CD4-positive, CD25-positive, alpha-beta regulatory T cell (primary cell): Measurements from ENCODE around the gene CELSR2. TPM values are rescaled to one million over a fixed set of nuclear protein-coding genes. Genes with fewer than 3 reads are reported as not detected.

Source experiments
- ATAC-seq, 2 donors: fragments of 150-1000 bp; cut with Tn5 transposase; one replicate each; pipeline ENCODE4 v1.10.0; 2021; ENCODE audit warnings: low read depth in 2 of 2, moderate number of reproducible peaks in 2 of 2, moderate library complexity in 1 of 2
- DNase-seq, 3 donors: peaks; one replicate each; pipeline versions ENCODE4 v3.0.0 to v3.0.0-alpha.2; 2012 to 2022; ENCODE audit warnings: mixed read lengths in 1 of 3
- H3K27ac ChIP-seq: one replicate; pipeline ENCODE4 v1.7.0; 2013; ENCODE audit warnings: mild to moderate bottlenecking, low read length; ENCODE audit not compliant: insufficient read depth, poor library complexity, severe bottlenecking
- H3K27me3 ChIP-seq: one replicate; pipeline ENCODE4 v1.7.0; 2013; ENCODE audit warnings: low read length; ENCODE audit not compliant: control insufficient read depth, insufficient read depth
- H3K36me3 ChIP-seq: one replicate; pipeline ENCODE4 v1.7.0; 2013; ENCODE audit warnings: mild to moderate bottlenecking, low read length, moderate library complexity; ENCODE audit not compliant: control insufficient read depth, insufficient read depth
- H3K4me1 ChIP-seq: 2 replicates; pipeline ENCODE4 v1.7.0; 2013; ENCODE audit warnings: mild to moderate bottlenecking, low read length; ENCODE audit not compliant: insufficient read depth, control insufficient read depth, poor library complexity, severe bottlenecking
- H3K4me3 ChIP-seq: one replicate; pipeline ENCODE4 v1.7.0; 2013; ENCODE audit warnings: low read depth, mild to moderate bottlenecking, low read length, moderate library complexity
- H3K9me3 ChIP-seq, 2 experiments: 1 replicate in 1 of 2; 2 replicates in 1 of 2; pipeline ENCODE4 v1.7.0; 2013; ENCODE audit warnings: low read length in 2 of 2, mild to moderate bottlenecking in 1 of 2, moderate library complexity in 1 of 2; ENCODE audit not compliant: control insufficient read depth in 2 of 2
- H3K27ac Mint-ChIP-seq, 3 donors: one replicate each; pipeline ENCODE4 v1.8.0; 2020 to 2022; ENCODE audit warnings: mild to moderate bottlenecking in 3 of 3, mixed read lengths in 3 of 3, moderate library complexity in 2 of 3
- H3K27me3 Mint-ChIP-seq: one replicate; pipeline ENCODE4 v1.8.0; 2022; ENCODE audit warnings: mild to moderate bottlenecking, mixed read lengths
- H3K36me3 Mint-ChIP-seq: one replicate; pipeline ENCODE4 v1.8.0; 2020; ENCODE audit warnings: mixed read lengths
- H3K4me1 Mint-ChIP-seq, 4 donors: one replicate each; pipeline ENCODE4 v1.8.0; 2020 to 2022; ENCODE audit warnings: mixed read lengths in 4 of 4, mild to moderate bottlenecking in 1 of 4
- H3K4me3 Mint-ChIP-seq, 4 donors: one replicate each; pipeline ENCODE4 v1.8.0; 2020 to 2022; ENCODE audit warnings: mild to moderate bottlenecking in 4 of 4, mixed read lengths in 4 of 4, moderate library complexity in 3 of 4
- H3K9me3 Mint-ChIP-seq, 7 donors: one replicate each; pipeline ENCODE4 v1.8.0; 2020 to 2022; ENCODE audit warnings: mixed read lengths in 7 of 7, mild to moderate bottlenecking in 3 of 7, moderate library complexity in 2 of 7
- polyA plus RNA-seq, 4 donors: library from polyadenylated mRNA; unstranded; fragments of 300-500 nt; fragmentation: Illumina TruSeq; gene quantifications; one replicate each; pipeline ENCODE4 v1.2.3, GENCODE V29; 2021
- total RNA-seq: library from RNA; stranded (reverse); gene quantifications from one replicate; pipeline ENCODE4 v1.2.3, GENCODE V29; 2022

The CELSR2 gene
- total and polyA plus RNA-seq, 5 donors from 2014 or later, result 0.02 to 2.5 (median 0.14) TPM

DNA sequence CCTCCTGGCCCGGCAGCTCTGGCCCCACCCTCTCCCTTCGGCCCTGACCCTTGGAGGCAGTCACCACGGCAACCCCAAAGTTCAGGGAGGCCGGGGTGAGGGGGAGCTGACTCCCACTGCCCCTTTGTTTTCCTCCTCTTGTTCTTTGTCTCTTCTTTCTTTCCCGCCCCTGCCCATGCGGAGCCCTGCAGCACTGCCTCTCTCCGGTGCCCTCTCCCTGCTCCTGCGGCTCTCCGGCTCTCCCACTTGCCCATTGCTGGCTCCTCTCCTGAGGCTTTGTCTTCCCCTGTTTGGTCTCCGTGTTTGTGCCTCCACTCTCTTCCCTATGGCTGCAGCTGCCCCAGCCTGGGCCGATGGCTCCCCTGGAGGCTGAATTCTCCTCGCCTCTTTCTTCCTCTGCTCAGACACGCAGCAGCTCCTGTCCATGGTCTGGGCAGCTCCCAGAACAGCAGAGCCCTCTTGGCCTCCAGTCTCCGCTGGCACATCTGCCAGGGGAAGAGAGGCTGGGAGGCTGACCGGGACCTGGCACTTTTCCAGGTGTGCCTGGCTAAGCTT, 5.8 kb downstream of the CELSR2 start:
- no peak overlapping the region for H3K4me3 ChIP-seq
- H3K27me3 ChIP-seq, result peaks cover 2% of the 10 kb centered on the region
- no peak for DNase-seq
- peaks cover 0 to 17% (median 1%) of the 10 kb centered on the region in 4 donors for H3K4me1 Mint-ChIP-seq
- no peak overlapping the region for H3K27ac Mint-ChIP-seq
- no peaks in the 10 kb centered on the region for H3K9me3 ChIP-seq
- peaks cover 4% of the 10 kb centered on the region for H3K4me1 ChIP-seq
- no peaks in the 10 kb centered on the region for H3K36me3 Mint-ChIP-seq
- H3K36me3 ChIP-seq, result no peaks in the 10 kb centered on the region
- ATAC-seq, result no peak
- peaks cover 15% of the 10 kb centered on the region for H3K27me3 Mint-ChIP-seq
- no peaks in the 10 kb centered on the region for H3K9me3 Mint-ChIP-seq
- no peak overlapping the region for H3K27ac ChIP-seq
- no peak overlapping the region for H3K4me3 Mint-ChIP-seq

DNA sequence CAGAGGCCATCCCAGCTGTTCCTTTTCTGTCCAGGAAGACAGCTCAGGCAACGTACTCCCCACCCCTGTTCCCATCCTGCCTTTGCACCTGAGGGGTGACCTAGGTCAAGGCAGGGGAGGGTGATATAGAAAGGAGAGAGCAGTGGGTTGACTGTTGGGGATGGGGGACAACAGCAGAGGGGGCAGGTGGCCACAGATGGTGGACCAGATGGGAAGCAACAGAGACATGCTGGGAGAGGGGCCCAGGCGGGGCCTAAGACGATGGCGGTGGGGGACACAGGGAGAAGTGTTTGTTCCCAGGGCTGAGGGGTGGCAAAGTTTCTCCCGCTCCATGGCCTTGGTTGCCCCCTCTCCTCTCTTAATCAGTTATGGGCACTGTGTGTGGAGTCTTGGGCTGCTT, 6.3 kb downstream of the CELSR2 start:
- peaks cover 10% of the 10 kb centered on the region for H3K27me3 Mint-ChIP-seq
- ATAC-seq, result no peak
- H3K9me3 Mint-ChIP-seq, result no peaks in the 10 kb centered on the region
- Histone ChIP-seq H3K27me3 (peaks cover 1% of the 10 kb centered on the region), H3K4me3 (no peak overlapping the region), H3K27ac (no peak overlapping the region), H3K9me3 (no peaks in the 10 kb centered on the region), H3K4me1 (no peaks in the 10 kb centered on the region), H3K36me3 (no peaks in the 10 kb centered on the region)
- peaks cover 0 to 17% (median 1%) of the 10 kb centered on the region in 4 donors for H3K4me1 Mint-ChIP-seq
- H3K4me3 Mint-ChIP-seq, result no peak overlapping the region
- DNase-seq, result no peak
- H3K27ac Mint-ChIP-seq, result no peak overlapping the region
- H3K36me3 Mint-ChIP-seq, result no peaks in the 10 kb centered on the region

DNA sequence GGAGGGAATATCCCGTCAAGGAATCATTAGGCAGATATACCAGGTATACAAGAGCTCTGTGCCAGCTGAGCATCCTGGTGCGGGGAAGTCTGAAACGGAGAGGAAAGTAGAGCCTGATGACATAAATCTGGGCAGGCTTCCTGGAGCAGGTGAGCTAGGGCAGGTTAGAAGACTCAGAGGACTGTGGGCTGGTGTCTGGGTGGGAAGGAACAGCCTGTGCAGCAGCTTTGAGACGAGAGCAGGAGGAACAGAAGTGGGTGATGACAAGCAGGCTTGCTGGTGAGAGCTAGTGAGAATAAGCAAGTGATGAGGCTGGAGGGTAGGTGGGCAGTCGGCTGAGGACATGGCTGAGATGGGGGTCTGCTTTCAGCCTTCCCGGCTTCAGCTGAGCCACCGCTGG, 6.7 kb downstream of the CELSR2 start:
- Histone ChIP-seq H3K27ac (no peak overlapping the region), H3K4me3 (no peak overlapping the region), H3K27me3 (no peaks in the 10 kb centered on the region), H3K9me3 (no peaks in the 10 kb centered on the region), H3K36me3 (no peaks in the 10 kb centered on the region), H3K4me1 (no peaks in the 10 kb centered on the region)
- Mint-ChIP-seq H3K36me3 (no peaks in the 10 kb centered on the region), H3K27me3 (peaks cover 6% of the 10 kb centered on the region), H3K27ac (peak overlapping the region in 1 of 3 donors; percentile 74), H3K4me1 (peaks cover 0 to 15% (median 1%) of the 10 kb centered on the region in 4 donors), H3K9me3 (no peaks in the 10 kb centered on the region), H3K4me3 (no peak overlapping the region)
- ATAC-seq (no peak), DNase-seq (no peak)

DNA sequence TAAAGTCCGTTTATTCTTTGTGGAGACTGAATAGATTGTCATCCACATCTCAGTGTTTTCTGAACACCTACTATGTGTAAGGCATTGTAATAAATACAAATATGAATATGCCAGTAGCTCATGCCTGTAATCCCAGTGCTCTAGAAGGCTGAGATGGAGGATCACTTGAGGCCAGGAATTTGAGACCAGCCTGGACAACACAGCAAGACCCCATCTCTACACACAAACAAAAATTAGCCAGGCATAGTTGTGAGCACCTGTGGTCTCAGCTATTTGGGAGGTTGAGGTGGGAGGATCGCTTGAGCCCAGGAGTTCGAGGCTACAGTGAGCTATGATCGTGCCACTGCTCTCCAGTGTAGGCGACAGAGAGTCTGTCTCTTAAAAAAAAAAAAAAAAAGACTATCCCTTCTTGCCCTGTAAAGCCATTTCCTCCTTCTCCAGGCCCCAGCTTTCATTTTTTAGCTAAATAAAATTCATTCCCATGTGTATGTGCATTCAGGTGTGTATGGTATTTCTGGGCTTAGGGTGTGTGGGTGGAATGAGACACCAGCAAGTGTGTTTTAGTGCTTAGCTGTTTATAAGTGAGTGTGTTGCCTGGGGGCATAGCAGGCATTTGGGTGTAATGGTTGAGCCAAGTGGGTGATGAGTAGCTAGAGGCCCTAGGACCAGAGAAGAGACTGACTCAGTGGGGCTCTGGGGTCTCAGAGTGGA, 7.8 kb downstream of the CELSR2 start:
- Histone ChIP-seq H3K27me3 (no peaks in the 10 kb centered on the region), H3K4me1 (no peaks in the 10 kb centered on the region), H3K9me3 (no peaks in the 10 kb centered on the region), H3K4me3 (no peak overlapping the region), H3K27ac (no peak overlapping the region), H3K36me3 (no peaks in the 10 kb centered on the region)
- DNase-seq, result no peak
- no peaks in the 10 kb centered on the region for H3K36me3 Mint-ChIP-seq
- H3K27me3 Mint-ChIP-seq, result peaks cover 5% of the 10 kb centered on the region
- no peak for ATAC-seq
- H3K9me3 Mint-ChIP-seq, result no peaks in the 10 kb centered on the region
- peaks cover 0 to 8% (median 1%) of the 10 kb centered on the region in 4 donors for H3K4me1 Mint-ChIP-seq
- H3K27ac Mint-ChIP-seq, result peak overlapping the region in 1 of 3 donors; percentile 35
- H3K4me3 Mint-ChIP-seq, result no peak overlapping the region

DNA sequence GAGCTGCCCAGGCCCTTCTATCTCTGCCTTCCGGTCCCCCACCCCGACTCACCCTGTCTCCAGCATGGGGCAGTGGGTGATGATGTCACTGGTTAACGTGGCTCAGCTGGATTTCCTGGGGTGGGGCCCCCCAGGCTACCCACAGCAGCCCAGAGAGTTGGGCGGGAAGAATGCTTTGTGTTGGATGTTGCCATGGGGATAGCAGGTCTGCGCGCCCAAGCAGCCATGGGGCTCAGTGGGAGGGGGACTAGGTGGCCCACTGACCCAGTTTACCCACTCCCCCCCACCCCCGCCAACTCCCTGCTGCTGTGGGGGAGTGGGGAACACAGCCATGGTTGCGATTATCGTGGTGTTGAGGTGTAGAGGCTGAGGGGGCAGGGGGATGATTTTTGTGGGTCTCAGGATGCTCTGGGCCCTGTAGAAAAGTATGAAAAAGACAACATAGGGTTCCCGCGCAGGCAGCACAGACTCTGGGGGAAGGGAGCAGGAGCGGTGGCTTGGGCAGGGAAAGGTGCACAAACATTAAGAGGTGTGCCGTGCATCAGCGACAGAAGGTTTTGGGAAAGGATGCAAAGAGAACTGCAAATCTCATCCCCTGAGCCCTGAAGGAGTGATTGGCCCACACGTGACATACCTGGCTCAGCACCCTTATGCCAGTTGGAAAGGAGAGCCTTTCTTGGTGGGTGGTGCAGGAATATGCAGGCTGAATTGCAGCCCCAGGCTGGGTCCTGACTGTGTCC, 8.5 kb downstream of the CELSR2 start:
- no peak for ATAC-seq
- H3K9me3 ChIP-seq, result no peaks in the 10 kb centered on the region
- no peak overlapping the region for H3K27ac ChIP-seq
- Mint-ChIP-seq H3K27me3 (peaks cover 5% of the 10 kb centered on the region), H3K4me1 (peaks cover 0 to 3% (median 0%) of the 10 kb centered on the region in 4 donors), H3K4me3 (no peak overlapping the region), H3K9me3 (no peaks in the 10 kb centered on the region), H3K27ac (no peak overlapping the region), H3K36me3 (no peaks in the 10 kb centered on the region)
- H3K4me3 ChIP-seq, result no peak overlapping the region
- H3K4me1 ChIP-seq, result no peaks in the 10 kb centered on the region
- no peaks in the 10 kb centered on the region for H3K27me3 ChIP-seq
- DNase-seq, result no peak
- H3K36me3 ChIP-seq, result no peaks in the 10 kb centered on the region

- peaks cover 0 to 6% (median 0%) of the 10 kb centered on the region in 4 donors for H3K4me1 Mint-ChIP-seq
- no peak overlapping the region for H3K4me3 Mint-ChIP-seq
- no peaks in the 10 kb centered on the region for H3K36me3 Mint-ChIP-seq
- H3K9me3 ChIP-seq, result no peaks in the 10 kb centered on the region
- peaks cover 5% of the 10 kb centered on the region for H3K27me3 Mint-ChIP-seq
- H3K4me3 ChIP-seq, result no peak overlapping the region
- no peaks in the 10 kb centered on the region for H3K36me3 ChIP-seq
- H3K9me3 Mint-ChIP-seq, result no peaks in the 10 kb centered on the region
- no peak overlapping the region for H3K27ac ChIP-seq
- DNase-seq (no peak), ATAC-seq (no peak)
- no peaks in the 10 kb centered on the region for H3K27me3 ChIP-seq
- H3K27ac Mint-ChIP-seq, result no peak overlapping the region
- H3K4me1 ChIP-seq, result no peaks in the 10 kb centered on the region
Measured at GRCh38 chr1:109258481-109259466, 9.4 kb downstream of the CELSR2 start.
